Endometrial microvascular endothelial cells (primary cell): ENCODE measurements around the gene VSTM2B. TPM values are rescaled to one million over a fixed set of nuclear protein-coding genes. Genes with fewer than 3 reads are reported as not detected.

Source experiments
- in situ Hi-C: cut with HindIII; loops from 2 replicates; pipeline ENCODE4 v1.10.0; 2017; ENCODE audit warnings: low sequenced_read_pairs, low pct_unique_long_range_greater_than_20kb; ENCODE audit errors: inconsistent ontology term
- total RNA-seq: library from RNA; depleted of rRNA; stranded (reverse); fragments of >200 nt; gene quantifications from one replicate; pipeline ENCODE4 v1.2.3, GENCODE V29; 2015; ENCODE audit errors: inconsistent ontology term

The VSTM2B gene
- total RNA-seq, 1 donor from 2014 or later: not detected

DNA sequence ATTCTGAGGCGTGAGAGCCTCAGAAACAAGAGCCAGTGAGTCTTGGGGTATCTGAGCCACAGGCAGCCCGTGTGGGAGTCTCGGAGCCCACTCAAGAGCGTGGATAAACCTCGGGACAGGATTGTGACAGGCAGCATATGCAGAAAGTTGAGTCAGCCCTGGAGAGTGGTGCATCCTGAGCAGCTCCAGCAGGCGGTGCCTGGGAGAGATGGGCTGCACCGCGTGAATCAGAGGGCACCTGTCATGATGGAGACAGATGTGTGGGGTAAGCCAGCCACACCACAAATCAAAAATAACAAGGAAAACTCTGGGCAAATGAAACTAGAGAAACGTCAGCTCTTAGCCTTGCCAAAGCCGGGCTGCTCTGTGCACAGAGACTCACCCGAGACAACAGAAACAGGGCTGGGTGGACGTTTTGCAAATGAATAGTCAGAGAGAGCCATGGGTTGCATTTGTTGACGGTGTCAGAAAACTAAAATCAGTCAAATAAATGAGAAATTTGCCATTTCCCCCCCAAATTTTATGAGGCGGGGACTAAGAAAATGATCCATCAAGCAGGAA is 50.3 kb downstream of the VSTM2B start:
- in situ Hi-C loops: no loop called here

DNA sequence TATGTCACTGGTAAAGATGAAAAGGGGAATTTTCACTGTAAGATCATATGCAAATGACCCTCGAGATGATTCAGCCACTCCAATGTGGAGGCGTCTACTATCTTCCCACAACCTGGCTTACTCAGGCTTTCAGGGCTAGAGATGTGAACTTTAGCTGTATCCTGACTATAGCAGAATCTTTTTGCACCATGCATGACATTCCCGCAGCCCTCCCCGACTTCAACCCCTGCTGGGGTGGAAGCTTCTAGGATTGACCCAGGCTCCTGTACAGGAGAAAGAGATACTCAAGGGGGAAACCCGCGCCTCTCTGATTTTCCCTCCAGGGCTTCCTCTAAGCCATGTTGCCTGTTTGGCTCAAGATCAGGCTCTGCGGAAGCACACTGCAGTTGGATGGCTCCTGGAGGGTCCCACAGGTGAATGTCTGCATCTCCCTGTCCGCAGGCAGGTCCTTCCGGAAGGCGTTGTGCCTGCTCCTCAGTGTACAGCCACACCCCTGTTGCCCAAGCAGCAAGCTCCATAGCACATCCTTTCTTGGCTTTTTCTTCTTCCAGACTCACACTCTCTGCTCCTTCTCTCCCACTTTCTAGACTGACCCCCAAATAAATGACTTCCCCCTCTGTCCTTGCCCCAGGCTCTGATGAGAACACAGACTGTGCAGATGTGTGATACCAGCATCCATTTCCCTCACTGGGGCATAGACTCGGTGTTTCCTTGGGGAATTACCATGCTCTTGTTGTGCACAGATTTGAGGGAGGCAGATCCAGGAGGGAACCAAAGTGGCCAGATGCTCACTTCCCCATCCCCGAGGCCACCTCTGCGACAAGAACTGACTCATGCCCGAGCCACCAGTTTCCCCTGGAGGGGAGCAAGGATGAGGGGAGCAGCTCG is 51.2 kb downstream of the VSTM2B start:
- in situ Hi-C loops: no loop called here

DNA sequence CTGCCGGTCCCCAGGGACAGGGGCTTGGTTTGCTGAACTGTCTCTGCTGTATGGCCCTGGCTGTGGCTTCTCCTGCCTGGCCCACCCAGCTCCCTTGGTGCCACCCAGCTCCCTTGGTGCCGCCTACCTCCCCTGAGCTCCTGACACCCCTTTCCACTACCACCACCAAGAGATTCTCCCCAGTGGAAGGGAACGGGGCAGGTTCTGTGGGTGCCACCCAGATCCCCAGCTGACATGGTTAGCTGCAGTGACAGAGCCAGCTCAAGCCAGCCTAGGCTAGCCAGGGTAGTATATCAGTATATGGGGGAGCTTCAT is 51.8 kb downstream of the VSTM2B start:
- in situ Hi-C loops: no loop called here

DNA sequence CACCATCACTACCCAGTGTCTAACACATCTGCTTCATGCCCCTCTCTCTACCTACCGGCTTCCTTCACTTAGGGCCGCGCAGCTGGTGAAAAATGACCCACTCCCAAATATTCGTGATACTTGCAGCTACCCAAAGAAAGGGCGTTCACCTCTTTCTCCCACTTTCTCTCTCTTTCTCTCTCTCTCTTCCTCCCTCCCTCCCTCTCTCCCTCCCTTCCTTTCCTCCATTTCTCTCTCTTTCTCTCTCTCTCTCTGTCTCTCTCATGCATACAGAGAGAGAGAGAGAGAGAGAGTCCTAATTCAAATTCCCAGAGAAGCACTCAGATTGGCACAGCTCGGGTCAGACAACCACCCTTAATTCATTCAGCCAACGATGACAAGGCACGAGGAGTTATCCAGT is 52.6 kb downstream of the VSTM2B start:
- in situ Hi-C loops: no loop called here

DNA sequence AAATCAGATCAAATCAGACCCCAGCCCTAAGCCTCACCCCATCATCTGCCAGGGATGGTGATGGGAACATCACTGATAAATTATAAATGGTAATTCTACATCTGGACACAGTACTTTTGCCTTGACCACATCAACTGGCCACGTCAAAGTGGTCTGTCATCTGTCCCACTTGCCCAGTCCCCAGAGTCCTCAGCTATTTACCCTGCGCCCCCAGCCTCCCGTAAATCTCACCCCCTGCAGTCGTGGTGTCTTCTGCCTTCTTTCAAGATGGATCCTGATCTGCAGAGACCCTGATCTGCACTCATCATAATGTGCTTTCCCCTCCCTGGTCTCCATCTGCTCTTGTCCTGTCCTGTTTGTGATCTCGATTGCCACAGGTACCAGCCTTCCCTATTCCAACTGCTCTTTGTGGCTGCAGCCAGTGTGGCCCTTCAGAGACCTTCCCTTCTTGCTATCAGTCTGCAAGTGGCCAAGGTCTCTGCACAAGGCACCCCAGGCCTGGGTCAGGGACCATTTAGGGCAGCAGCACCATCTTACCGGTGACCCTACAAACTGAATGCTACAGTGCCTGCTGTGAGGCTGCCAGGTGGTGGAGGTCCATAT is 53.6 kb downstream of the VSTM2B start:
- in situ Hi-C loops: no loop called here

DNA sequence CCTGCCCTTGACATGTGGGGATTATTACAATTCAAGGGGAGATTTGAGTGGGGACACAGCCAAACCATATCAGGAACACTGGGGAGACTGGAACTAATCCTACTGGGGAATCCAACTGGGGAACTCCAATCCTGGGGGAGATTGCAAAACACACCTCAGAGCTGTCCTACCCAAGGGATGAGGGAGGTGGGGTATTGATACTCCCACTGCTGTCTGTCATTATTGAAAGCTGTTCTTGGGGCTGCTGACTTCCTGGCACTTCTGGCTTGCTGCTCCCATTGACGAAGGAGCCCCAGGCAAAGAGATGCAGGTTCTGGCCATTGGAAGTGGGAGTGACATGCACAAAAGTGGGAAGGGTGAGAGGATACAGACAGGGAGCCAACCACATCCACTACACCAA is 55.6 kb downstream of the VSTM2B start:
- in situ Hi-C loops: no loop called here

DNA sequence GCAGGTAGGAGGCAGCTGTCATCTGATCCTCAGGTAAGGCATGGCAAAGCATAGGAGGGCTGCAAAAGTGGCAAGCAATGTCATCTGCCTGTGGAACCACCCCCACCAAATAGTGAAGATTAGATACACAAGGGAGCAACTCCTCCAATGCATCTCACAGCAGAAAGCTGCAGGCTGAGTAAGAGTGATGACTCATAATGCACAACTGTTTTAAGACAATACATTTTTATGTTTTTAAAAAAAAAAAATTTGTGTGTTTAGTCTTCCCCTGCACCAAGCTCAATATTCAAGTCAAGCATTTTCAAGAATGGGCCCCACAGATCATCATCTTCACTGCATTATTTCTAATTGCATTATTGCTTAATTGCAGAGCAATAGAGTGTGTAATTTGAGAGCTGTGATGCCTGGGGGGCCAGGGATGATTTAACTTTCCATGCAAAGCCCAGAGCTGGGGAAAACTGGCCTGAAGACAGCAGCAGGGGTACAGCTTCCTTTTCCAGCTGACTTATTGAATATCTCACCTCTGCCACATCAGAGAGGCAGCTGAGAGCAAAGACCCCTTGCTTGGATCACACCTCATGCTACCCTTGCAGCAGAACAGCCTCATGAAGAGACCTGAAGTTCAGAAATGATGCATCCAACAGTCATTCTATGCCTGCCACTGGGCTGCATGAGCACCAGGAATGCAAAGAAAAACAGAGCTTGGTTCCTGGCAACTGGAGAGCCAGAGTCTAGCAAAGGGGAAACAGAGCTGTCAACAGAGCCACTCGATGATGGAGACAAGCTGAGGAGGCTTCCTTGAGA is 57.6 kb downstream of the VSTM2B start:
- in situ Hi-C loops: no loop called here

DNA sequence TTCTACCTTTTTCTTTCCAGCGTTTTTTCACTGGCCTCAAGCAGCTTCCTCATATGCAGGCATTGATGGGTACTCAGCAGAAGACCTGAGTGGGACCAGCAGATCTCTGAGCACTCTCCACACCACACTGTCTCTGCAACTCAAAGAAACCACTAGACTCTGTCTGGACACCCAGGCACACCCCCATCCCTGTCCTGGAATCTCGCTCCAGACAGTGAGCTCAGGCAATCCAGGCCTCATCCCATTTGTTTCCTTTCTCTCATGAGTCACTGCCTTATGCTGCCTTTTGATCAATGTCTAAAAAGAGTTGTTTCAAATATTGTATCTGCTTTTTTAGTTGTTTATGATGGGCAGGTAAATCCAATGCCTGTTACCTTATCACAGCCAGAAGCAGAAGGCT is 60.6 kb downstream of the VSTM2B start:
- in situ Hi-C loops: no loop called here

DNA sequence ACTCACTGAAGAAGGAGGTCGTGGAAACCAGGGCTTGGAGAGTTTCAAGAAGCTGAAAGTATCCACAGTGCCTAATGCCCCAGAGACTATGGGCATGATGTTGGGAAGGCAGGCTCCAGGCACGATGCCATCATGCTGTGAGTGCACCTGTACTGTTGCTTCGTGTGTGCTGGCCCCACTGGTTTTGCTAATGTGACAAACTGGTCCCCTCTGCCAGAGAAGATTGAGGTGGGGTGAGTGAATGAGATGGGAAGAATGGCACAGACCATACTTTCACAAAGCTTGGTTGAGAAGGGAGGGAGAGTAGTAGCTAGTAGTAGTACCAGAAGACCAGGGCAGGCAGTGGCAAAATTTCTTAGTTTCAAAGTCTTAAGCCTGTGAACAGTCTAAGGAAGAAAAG is 61.3 kb downstream of the VSTM2B start:
- in situ Hi-C loops: no loop called here

DNA sequence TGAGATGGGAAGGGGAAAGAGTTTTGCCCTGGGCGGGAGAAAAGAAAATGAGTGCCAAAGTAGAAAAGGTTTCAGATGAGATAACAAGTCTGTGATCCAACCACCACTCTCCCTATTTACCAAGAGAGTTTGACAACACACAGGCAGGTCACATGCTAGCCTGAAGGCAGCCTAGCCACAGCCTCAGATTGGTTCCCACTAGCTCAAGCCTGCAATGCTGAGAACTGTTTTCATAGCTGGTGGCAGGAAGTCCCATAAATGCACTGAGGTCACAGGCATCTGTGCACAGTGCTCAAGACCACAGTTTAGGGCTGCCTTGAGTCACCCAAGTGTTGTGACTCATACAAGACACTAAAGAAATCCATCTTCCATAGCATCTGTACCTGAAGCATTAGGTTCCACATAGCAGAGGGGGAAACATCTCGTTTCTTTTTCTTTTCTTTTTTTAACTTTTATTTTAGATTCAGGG is 61.8 kb downstream of the VSTM2B start:
- in situ Hi-C loops: no loop called here

DNA sequence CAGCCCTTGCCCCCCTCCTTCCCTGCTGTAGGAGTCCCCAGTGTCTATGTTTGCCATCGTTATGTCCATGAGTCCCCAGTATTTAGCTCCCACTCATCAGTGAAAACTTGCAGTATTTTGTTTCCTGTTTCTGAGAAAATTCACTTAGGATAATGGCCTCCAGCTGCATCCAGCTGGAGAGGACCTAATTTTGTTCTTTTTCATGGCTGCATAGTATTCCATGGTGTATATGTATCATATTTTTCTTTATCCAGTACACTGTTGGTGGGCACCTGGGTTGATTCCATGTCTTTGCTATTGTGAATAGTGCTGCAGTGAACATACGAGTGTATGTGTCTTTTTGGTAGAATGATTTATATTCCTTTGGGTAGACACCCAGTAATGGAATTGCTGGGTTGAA is 62.3 kb downstream of the VSTM2B start:
- in situ Hi-C loops: no loop called here

DNA sequence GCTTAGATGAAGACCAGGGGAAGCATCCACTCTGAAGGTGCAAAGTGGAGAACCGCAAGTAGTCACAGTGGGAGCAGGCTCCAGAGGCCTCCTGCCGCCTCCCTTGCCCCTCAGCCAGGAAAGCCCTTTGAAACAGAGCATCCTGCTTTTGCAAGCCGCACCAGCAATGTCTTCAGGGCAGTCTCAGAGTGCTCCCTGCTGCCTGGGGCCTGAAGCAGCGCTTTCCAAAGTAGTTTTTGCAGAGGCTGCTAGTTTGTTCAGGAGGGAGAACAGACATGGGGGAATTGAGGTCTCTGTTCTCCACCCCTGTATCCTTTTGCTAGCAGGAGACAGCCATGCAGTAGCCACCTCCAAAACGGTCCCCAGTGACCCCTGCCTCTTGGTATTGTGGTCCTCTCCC is 64.5 kb downstream of the VSTM2B start:
- in situ Hi-C loops: no loop called here

DNA sequence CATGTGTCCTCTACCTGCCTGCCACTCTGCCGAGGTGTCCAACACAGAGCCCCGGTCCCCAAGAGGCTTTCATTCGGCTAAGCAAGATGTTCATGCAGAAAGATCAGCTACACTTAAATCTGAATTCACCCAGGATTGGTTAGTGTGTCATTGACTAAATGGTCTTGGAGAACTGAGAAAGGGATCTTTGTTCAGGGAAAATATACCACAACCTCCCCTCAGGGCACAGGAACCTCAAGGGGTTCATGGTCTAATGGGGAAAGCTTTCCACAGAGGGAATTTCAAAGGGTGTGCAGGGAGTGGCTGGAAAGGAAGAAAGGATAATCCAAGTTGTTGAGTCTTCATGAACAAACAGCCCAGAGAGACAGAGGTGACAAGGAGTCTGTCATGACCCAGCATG is 65.9 kb downstream of the VSTM2B start:
- in situ Hi-C loops: no loop called here

DNA sequence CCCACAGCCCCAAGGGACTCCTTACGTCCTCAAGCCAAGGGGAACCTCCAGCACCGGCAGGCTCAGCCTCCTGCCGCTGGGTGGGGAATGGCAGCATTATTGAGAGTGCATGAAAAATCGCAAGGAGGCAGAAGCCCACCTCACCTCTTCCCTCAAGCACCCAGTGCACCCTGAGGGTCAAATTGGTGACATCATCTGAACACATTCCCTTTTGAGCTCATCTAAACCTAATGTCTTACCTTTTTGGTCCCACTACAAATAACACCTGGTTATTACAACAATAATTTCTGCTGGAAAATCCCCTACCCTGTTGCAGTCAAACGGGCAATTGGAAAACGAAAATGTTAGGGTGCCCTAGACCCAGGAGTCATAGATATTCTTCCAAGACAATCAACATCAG is 68.1 kb downstream of the VSTM2B start:
- in situ Hi-C loops: no loop called here

DNA sequence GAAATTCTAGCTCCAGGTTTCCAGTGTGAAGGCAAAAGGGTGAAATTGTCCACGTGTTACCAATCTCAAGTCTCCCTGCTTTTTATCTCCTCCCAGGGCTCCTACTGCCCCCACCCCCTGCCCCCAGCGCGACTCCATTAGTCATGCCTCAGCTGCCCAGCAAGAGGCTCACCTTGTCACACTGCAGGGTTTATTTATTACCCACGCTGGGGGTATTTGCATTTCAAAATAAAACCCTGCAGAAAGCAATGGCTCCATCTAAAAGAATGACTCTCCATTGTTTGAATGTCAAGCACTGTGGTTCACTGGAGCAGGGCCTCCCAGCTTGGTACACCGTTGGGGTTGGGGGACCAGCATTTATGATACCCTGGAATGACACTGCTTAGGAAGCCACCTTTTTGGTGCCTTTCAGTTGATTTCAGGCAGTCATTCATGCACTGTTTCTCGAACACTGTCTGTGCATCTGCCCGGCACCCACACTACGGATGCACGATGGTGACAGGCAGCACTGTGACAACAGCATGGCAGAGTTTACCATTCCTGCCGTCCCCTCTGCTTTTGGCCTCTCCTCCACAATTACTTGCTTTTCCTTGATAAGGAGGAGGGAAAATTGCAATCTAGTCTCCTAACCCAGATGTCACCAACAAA is 70.4 kb downstream of the VSTM2B start:
- in situ Hi-C loops: no loop called here

DNA sequence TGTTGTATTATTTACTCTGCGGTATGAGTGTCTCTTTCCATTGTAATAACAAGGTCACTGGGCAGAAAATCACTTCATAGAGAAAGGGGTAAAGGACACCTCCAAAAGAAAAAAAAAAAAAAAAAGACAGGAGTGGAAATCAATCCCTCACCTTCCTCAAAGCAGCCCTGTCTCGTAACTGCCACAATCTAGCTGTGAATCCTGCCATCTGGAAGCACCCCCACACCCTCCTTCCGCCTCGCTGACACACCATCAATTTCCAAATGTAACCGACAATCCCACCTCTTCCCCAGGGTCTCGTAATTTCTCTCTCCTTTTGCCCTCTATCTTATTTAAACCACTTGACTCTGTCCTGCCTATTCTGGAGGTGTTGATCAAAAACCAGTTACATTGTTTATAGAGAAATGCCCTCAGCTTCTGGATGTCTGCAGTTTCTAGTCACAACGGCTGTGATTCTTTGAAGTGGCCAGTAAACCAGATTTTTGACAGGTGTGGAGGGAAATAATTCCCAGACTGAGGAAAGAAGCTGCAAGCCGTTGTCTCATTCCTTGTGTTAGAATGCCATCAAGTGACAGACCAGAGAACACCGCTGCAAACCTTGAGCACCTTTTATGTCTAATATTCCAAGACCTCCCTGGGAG is 71.2 kb downstream of the VSTM2B start:
- in situ Hi-C loops: no loop called here

DNA sequence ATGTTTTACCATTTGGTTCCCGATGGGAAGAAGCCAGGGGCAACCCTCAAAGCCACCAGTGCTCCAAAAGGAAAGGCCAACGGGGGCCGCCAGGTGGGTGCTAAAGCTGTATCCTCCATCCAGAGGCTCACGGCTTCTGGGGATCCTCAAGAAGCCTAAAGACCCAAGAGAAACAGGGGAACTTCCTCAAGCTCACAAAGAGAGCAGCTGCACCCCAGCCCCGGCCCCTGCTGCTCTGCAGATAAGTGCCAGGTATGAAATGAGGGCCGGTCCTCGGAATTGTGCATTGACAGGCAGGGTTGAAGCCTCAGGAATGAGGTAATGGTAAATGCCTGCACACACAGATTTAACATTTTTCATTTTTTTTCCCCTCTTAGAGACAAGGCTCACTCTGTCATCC is 72.2 kb downstream of the VSTM2B start:
- in situ Hi-C loops: no loop called here

DNA sequence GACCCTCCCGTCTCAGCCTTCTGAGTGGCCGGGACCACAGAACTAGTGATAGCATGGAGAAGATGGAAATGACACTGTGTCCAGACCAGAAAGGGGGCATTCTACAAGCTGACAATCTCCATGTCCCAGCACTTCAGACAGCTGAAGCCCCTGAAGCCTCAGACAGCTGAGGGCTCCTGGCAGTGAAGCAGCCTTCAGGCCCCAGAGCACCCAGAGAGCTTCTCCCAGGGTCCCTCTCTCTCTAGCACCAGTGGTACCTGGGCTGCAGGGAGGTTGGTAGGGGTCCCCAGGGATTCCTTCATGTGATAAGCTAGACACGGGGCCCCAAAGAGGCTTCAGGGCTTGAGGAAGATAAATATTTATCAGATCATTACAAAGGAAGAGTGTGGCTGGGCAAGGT is 72.7 kb downstream of the VSTM2B start:
- in situ Hi-C loops: no loop called here

DNA sequence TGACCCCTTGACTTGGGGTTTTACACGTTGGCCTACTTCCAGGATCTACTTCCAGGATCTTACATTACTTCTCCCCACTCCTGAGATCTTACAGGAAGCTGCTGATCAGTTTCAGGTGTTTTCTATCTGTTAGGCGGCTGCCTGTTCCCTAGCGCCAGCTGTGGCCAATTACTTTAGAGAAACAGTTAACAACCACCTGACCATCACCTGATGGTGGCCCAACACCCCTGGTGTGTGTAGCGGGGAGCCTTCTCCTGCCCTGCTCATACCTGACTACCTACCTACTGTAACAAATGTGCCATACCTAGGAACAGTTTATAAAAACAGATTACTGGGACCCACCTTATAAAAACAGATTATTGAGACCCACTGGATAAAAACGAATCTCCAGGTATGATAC is 77.5 kb downstream of the VSTM2B start:
- in situ Hi-C loops: loop anchor here (10.0 kb wide), 1 partner anchor 111 kb away; the partner anchor contains the start of gene C19orf12
